HL-60 (cell line): ENCODE results near the gene CFC1.
"Not testable (repeated sequence)": the region's sequence is repeated elsewhere in the genome, so short reads cannot be mapped to it uniquely, and the experiment has no call there.

Experiments used
- POLR2AphosphoS5 ChIP-seq: IDR thresholded peaks from 2 replicates; pipeline ENCODE4 v1.6.1; 2012; ENCODE audit warnings: low read depth
- SPI1 ChIP-seq: IDR thresholded peaks from 2 replicates; pipeline ENCODE4 v1.6.1; 2012; ENCODE audit warnings: low read depth, mild to moderate bottlenecking, borderline replicate concordance
- TF ChIP-seq, protein P1 (sequence below): IDR thresholded peaks from one replicate; pipeline ENCODE4 v1.5.1; 2011; ENCODE audit warnings: low read length, control low read depth, inconsistent platforms; ENCODE audit not compliant: insufficient read depth
- TF ChIP-seq, protein P2 (sequence below): IDR thresholded peaks from 2 replicates; pipeline ENCODE4 v1.6.1; 2012; ENCODE audit warnings: low read depth; ENCODE audit not compliant: insufficient replicate concordance

- not testable (repeated sequence) for TF ChIP-seq POLR2AphosphoS5, SPI1
- TF ChIP-seq, protein P1, sequence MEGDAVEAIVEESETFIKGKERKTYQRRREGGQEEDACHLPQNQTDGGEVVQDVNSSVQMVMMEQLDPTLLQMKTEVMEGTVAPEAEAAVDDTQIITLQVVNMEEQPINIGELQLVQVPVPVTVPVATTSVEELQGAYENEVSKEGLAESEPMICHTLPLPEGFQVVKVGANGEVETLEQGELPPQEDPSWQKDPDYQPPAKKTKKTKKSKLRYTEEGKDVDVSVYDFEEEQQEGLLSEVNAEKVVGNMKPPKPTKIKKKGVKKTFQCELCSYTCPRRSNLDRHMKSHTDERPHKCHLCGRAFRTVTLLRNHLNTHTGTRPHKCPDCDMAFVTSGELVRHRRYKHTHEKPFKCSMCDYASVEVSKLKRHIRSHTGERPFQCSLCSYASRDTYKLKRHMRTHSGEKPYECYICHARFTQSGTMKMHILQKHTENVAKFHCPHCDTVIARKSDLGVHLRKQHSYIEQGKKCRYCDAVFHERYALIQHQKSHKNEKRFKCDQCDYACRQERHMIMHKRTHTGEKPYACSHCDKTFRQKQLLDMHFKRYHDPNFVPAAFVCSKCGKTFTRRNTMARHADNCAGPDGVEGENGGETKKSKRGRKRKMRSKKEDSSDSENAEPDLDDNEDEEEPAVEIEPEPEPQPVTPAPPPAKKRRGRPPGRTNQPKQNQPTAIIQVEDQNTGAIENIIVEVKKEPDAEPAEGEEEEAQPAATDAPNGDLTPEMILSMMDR, result not testable (repeated sequence)
- TF ChIP-seq, protein P2, sequence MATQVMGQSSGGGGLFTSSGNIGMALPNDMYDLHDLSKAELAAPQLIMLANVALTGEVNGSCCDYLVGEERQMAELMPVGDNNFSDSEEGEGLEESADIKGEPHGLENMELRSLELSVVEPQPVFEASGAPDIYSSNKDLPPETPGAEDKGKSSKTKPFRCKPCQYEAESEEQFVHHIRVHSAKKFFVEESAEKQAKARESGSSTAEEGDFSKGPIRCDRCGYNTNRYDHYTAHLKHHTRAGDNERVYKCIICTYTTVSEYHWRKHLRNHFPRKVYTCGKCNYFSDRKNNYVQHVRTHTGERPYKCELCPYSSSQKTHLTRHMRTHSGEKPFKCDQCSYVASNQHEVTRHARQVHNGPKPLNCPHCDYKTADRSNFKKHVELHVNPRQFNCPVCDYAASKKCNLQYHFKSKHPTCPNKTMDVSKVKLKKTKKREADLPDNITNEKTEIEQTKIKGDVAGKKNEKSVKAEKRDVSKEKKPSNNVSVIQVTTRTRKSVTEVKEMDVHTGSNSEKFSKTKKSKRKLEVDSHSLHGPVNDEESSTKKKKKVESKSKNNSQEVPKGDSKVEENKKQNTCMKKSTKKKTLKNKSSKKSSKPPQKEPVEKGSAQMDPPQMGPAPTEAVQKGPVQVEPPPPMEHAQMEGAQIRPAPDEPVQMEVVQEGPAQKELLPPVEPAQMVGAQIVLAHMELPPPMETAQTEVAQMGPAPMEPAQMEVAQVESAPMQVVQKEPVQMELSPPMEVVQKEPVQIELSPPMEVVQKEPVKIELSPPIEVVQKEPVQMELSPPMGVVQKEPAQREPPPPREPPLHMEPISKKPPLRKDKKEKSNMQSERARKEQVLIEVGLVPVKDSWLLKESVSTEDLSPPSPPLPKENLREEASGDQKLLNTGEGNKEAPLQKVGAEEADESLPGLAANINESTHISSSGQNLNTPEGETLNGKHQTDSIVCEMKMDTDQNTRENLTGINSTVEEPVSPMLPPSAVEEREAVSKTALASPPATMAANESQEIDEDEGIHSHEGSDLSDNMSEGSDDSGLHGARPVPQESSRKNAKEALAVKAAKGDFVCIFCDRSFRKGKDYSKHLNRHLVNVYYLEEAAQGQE, result not testable (repeated sequence)
Observed at GRCh38 chr2:130599393-130599792, at the start of gene CFC1.
